Activated T-helper 2 cell treated with anti-CD3 and anti-CD28 coated beads, Interferon-gamma antibody, Interleukin-2, Interleukin-4, amounts not matched to agents 10 μg/mL and 5 μg/mL and 100 μg/mL, durations not matched to agents 14 hours and 24 hours and 36 hours (primary cell): Measurements from ENCODE around the gene UGGT1. TPM values are rescaled to one million over a fixed set of nuclear protein-coding genes. Genes with fewer than 3 reads are reported as not detected.

ENCODE experiments used
- DNase-seq: peaks from one replicate; pipeline ENCODE4 v3.0.0; 2021; ENCODE audit warnings: low spot score
- H3K27ac Mint-ChIP-seq: one replicate; pipeline ENCODE4 v1.8.0; 2021; ENCODE audit warnings: mixed read lengths
- H3K27me3 Mint-ChIP-seq: one replicate; pipeline ENCODE4 v1.8.0; 2021; ENCODE audit warnings: low read depth, mixed read lengths
- H3K36me3 Mint-ChIP-seq: one replicate; pipeline ENCODE4 v1.8.0; 2021; ENCODE audit warnings: low read depth, mixed read lengths
- H3K4me1 Mint-ChIP-seq: one replicate; pipeline ENCODE4 v1.8.0; 2021; ENCODE audit warnings: low read depth, mixed read lengths
- H3K4me3 Mint-ChIP-seq: one replicate; pipeline ENCODE4 v1.8.0; 2021; ENCODE audit warnings: low read depth, mild to moderate bottlenecking, moderate library complexity, mixed read lengths
- H3K9me3 Mint-ChIP-seq: one replicate; pipeline ENCODE4 v1.8.0; 2021; ENCODE audit warnings: mixed read lengths
- intact Hi-C: fragments of 100-400 bp; cut with micrococcal nuclease; formaldehyde crosslinking; loops from one replicate; pipeline ENCODE4 v1.15.1; 2023
- total RNA-seq: library from RNA; stranded (reverse); gene quantifications from 2 replicates; pipeline ENCODE4 v1.2.3, GENCODE V29; 2022

Gene UGGT1, protein sequence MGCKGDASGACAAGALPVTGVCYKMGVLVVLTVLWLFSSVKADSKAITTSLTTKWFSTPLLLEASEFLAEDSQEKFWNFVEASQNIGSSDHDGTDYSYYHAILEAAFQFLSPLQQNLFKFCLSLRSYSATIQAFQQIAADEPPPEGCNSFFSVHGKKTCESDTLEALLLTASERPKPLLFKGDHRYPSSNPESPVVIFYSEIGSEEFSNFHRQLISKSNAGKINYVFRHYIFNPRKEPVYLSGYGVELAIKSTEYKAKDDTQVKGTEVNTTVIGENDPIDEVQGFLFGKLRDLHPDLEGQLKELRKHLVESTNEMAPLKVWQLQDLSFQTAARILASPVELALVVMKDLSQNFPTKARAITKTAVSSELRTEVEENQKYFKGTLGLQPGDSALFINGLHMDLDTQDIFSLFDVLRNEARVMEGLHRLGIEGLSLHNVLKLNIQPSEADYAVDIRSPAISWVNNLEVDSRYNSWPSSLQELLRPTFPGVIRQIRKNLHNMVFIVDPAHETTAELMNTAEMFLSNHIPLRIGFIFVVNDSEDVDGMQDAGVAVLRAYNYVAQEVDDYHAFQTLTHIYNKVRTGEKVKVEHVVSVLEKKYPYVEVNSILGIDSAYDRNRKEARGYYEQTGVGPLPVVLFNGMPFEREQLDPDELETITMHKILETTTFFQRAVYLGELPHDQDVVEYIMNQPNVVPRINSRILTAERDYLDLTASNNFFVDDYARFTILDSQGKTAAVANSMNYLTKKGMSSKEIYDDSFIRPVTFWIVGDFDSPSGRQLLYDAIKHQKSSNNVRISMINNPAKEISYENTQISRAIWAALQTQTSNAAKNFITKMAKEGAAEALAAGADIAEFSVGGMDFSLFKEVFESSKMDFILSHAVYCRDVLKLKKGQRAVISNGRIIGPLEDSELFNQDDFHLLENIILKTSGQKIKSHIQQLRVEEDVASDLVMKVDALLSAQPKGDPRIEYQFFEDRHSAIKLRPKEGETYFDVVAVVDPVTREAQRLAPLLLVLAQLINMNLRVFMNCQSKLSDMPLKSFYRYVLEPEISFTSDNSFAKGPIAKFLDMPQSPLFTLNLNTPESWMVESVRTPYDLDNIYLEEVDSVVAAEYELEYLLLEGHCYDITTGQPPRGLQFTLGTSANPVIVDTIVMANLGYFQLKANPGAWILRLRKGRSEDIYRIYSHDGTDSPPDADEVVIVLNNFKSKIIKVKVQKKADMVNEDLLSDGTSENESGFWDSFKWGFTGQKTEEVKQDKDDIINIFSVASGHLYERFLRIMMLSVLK (N-terminal part only)
- total RNA-seq = 72.4 and 74.7 TPM in 2 replicates

DNA sequence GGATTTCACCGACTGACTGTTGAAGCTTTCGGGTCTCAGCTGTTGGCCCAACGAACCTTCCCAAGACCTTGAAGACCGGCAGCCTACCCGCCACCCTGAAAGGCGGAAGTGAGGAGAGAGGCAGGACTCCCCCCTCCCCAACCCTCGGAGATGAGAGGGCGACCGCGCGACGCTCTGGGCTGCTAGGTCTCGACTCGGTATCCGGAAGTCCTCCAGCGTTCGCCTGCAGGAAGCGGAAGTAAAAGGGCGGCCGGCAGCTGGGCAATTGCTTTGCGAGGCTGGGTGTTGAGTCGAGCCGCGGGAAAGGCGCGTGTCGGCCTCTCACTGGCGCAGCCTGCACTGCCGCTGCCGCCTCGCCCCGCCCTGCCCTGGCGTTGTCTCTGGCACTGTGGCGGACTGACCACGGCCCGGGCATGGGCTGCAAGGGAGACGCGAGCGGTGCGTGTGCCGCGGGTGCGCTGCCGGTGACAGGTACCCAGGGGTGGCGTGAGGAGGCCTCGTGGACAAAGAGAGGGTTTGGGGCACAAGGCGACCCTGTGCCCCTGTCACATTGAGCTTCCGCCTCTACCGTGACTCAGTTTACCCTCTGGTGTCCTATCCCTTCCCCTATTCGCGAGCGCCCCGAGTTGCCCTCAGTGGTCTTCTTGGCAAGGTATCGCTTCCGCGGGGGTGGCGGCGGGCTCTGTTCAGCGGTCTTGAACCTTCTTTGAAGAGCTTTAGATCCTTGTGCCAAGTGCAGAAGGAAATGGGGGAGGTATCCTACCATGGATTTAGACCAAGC lies at the start of gene UGGT1:
Gene UGGT1 (plus strand): TSS at position 256 of the 781 bp plus-strand sequence. CDS start 158 bp downstream, at position 414.
- Mint-ChIP-seq H3K4me3 (peak within 1 kb of the TSS; percentile 94), H3K9me3 (no peaks in the 10 kb centered on the region), H3K27me3 (no peaks in the 10 kb centered on the region), H3K27ac (peak within 1 kb of the TSS; percentile 92), H3K36me3 (peaks cover 27% of the 10 kb centered on the region), H3K4me1 (peaks cover 39% of the 10 kb centered on the region)
- intact Hi-C loops = loop anchor here (1.0 to 10.0 kb wide), 5 partner anchors 63 to 565 kb away; partner anchors contain the start of genes IWS1, POLR2D, SAP130 and SFT2D3
- DNase-seq = peak; percentile 93

DNA sequence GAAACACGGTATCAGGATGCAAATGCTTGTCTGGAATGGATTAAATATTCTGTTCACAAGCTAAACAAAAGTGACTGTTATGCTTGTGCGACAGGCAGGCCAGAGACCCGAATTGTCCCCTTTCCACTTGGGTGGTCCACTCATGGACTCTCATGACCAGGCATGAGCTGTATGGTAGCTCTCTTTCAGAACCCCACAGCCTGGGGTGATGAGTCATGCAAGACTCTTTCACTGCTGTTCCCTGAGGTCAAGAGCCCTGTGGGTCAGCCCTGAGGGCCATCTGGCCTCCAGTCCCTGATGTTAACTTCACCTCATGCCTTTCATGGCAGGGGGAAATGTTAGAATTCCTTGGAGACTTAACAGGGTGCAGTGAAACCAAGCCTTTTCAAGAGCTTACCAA lies 49.4 kb upstream of the UGGT1 start:
- intact Hi-C loops = no loop called here
- Mint-ChIP-seq H3K4me1 (no peaks in the 10 kb centered on the region), H3K4me3 (no peak overlapping the region), H3K27me3 (no peaks in the 10 kb centered on the region), H3K27ac (no peak overlapping the region), H3K36me3 (peaks cover 6% of the 10 kb centered on the region), H3K9me3 (peaks cover 42% of the 10 kb centered on the region)
- DNase-seq = no peak

DNA sequence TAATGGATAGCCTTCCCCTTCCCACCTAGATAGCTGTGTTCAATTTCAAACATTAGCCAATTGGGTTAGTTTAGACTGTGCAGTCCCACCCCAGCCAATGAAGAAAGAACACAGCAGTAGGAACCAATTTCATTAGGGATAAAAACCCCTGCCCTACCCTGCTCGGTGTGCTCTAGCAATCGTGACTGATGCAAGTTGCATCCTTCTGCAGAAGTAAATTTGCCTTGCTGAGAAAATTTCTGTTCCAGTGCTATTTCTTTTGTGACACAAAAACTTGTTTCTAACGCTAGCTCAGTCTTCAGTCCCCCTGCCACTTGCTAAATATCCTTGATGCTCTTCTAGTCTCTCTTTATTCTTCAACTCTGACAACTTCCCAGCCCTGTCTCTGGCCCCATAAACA lies 48.0 kb upstream of the UGGT1 start:
- H3K36me3 Mint-ChIP-seq = peaks cover 6% of the 10 kb centered on the region
- H3K4me3 Mint-ChIP-seq = no peak overlapping the region
- no peak for DNase-seq
- H3K27ac Mint-ChIP-seq = no peak overlapping the region
- intact Hi-C loops = no loop called here
- H3K4me1 Mint-ChIP-seq = no peaks in the 10 kb centered on the region
- peaks cover 37% of the 10 kb centered on the region for H3K9me3 Mint-ChIP-seq
- no peaks in the 10 kb centered on the region for H3K27me3 Mint-ChIP-seq

DNA sequence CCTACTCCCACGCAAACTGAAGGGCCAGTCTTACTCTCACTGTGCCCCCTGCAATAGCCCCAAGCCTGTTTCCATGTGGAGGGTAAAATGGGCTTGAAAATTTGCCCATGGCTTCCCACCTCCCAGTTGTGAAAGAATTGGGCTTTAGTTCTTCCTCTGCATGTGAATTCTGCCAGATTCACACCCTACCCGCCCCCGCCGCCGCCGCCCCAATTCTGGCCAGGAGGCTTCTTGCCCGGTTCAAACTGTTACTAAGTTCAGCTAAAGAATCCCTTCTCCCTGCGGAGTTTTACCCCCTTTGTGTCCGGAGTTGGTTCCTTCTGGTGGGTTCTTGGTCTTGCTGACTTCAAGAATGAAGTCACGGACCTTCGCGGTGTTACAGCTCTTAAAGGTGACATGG lies 37.7 kb upstream of the UGGT1 start:
- Mint-ChIP-seq H3K27me3 (peaks cover 24% of the 10 kb centered on the region), H3K4me3 (no peak overlapping the region), H3K9me3 (peaks cover 13% of the 10 kb centered on the region), H3K4me1 (no peaks in the 10 kb centered on the region), H3K27ac (no peak overlapping the region), H3K36me3 (no peaks in the 10 kb centered on the region)
- no peak for DNase-seq
- intact Hi-C loops = no loop called here

DNA sequence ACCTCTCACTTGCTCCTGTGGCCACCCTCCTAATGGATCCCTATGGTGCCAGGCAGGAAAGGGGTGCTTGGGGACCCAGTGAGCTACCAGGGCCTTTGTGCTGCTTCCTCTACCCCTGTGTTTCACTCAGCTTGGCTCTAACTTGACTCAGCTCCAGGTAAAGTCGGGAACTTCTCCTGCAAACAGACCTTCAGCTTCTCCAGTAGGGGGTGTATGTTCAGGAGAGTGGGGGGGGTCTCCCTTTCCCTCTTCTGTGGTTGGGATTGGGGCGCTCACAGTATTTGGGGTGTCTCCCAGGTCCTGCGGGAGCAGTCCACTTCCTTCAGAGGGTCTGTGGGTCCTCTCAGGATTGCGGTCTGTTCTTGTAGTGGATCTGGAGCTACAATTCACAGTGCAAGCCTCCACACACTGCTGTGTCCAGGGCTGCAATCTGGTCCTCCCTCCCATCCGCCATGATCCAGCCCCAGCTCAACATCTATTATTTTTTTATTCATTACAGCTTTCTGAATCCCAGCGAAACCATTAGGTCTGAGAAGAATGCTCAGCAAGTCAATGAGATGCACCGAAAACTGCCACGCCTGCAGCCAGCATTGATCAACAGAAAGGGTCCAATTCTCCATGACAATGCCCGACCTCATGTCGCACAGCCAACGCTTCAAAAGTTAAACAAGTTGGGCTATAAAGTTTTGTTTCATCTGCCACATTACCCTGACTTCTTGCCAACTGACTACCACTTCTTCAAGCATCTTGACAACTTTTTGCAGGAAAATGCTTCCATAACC lies 36.7 kb upstream of the UGGT1 start:
- Mint-ChIP-seq H3K9me3 (peaks cover 11% of the 10 kb centered on the region), H3K36me3 (no peaks in the 10 kb centered on the region), H3K27me3 (peaks cover 24% of the 10 kb centered on the region), H3K4me3 (no peak overlapping the region), H3K27ac (no peak overlapping the region), H3K4me1 (no peaks in the 10 kb centered on the region)
- intact Hi-C loops = no loop called here
- DNase-seq = no peak

DNA sequence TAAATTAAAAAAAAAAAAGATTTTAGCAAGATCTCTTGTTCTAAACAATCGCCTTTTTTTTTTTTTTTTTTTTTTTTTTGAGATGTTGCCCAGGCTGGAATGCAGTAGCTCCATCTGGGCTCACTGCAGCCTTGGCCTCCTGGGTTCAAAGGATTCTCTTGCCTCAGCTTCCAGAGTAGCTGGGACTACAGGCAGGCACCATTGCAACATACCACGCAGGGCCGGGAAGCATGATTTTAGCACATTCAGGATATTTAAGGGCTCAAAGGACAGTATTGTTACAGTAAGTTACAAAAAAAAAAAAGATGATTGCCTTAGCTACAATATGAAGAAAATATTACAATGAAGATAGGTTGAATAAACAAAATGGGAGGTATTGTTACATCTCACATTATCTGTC lies 33.7 kb upstream of the UGGT1 start:
- intact Hi-C loops = no loop called here
- no peaks in the 10 kb centered on the region for H3K36me3 Mint-ChIP-seq
- no peak overlapping the region for H3K27ac Mint-ChIP-seq
- DNase-seq = no peak
- H3K4me3 Mint-ChIP-seq = no peak overlapping the region
- no peaks in the 10 kb centered on the region for H3K9me3 Mint-ChIP-seq
- peaks cover 4% of the 10 kb centered on the region for H3K27me3 Mint-ChIP-seq
- no peaks in the 10 kb centered on the region for H3K4me1 Mint-ChIP-seq

DNA sequence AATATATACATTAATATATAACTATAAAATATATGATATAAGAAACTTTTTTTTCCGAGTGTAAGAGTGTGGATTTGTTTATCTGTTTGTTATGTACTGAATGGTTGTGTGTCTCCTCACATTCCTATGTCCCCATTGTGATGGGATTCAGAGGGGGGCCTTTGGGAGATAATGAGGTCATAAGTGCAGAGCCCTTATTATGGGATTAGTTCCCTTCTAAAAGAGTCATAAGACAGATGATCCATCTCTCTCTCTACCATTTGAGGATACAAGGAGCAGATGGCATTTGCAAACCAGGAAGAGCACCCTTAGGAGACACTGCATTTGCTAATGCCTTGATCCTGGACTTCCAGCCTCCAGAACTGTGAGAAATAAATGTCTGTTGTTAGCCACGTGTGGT lies 32.9 kb upstream of the UGGT1 start:
- H3K9me3 Mint-ChIP-seq = no peaks in the 10 kb centered on the region
- H3K4me1 Mint-ChIP-seq = no peaks in the 10 kb centered on the region
- no peak for DNase-seq
- H3K27me3 Mint-ChIP-seq = no peaks in the 10 kb centered on the region
- H3K36me3 Mint-ChIP-seq = no peaks in the 10 kb centered on the region
- no peak overlapping the region for H3K27ac Mint-ChIP-seq
- intact Hi-C loops = no loop called here
- no peak overlapping the region for H3K4me3 Mint-ChIP-seq

DNA sequence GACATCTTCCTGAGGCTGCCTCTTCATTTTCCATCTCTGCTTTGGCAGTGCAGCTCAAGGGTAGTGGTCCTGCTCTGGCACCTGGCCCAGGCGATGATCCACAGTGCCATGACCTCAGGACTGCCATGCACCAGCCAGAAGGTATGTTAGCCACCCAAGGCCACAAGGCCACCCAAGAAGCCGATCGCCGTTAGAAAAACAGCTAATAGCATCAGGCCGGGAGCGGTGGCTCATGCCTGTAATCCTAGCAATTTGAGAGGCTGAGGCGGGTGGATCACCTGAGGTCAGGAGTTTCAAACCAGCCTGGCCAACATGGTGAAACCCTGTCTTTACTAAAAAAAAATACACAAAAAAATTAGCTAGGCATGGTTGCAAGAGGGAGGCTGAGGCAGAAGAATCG lies 28.4 kb upstream of the UGGT1 start:
- H3K27me3 Mint-ChIP-seq = no peaks in the 10 kb centered on the region
- no peaks in the 10 kb centered on the region for H3K9me3 Mint-ChIP-seq
- DNase-seq = no peak
- intact Hi-C loops = no loop called here
- no peak overlapping the region for H3K27ac Mint-ChIP-seq
- no peaks in the 10 kb centered on the region for H3K4me1 Mint-ChIP-seq
- H3K36me3 Mint-ChIP-seq = no peaks in the 10 kb centered on the region
- no peak overlapping the region for H3K4me3 Mint-ChIP-seq

DNA sequence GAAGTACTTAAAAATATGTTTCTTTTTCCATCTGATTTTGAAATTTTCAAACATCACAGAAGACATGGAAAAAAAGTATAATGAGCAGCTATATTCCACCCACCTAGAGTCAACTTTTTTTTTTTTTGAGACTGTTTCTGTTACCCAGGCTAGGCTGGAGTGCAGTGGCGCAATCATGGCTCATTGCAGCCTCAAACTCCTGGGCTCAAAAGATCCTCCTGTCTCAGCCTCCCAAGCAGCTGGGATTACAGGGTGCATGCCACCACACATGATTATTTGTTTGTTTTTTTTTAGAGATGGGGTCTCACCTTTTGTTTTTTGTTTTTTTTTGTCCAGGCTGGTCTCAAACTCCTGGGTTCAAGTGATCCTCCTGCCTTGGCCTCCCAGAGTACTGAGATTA lies 26.6 kb upstream of the UGGT1 start:
- DNase-seq = no peak
- no peaks in the 10 kb centered on the region for H3K9me3 Mint-ChIP-seq
- H3K27me3 Mint-ChIP-seq = no peaks in the 10 kb centered on the region
- no peak overlapping the region for H3K4me3 Mint-ChIP-seq
- H3K27ac Mint-ChIP-seq = no peak overlapping the region
- no peaks in the 10 kb centered on the region for H3K4me1 Mint-ChIP-seq
- intact Hi-C loops = no loop called here
- H3K36me3 Mint-ChIP-seq = no peaks in the 10 kb centered on the region

DNA sequence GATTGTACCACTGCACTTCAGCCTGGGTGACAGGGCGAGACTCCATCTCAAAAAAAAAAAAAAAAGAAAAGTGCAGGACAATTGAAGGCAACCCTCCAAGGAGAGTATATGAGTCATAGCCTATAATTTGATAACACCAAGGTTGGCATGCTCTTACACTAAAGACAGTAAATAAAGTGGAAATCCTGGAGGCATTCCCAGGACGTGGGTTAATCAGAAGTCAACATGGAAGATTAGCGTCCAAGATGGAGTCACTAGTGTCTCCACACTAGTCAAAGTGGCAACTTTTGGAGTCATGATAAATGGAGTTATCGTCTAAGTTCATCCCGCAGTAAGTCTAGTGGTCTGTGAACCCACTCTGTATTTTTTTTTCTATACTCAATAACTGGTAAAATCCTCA lies 21.2 kb upstream of the UGGT1 start:
- no peaks in the 10 kb centered on the region for H3K4me1 Mint-ChIP-seq
- no peak for DNase-seq
- intact Hi-C loops = no loop called here

DNA sequence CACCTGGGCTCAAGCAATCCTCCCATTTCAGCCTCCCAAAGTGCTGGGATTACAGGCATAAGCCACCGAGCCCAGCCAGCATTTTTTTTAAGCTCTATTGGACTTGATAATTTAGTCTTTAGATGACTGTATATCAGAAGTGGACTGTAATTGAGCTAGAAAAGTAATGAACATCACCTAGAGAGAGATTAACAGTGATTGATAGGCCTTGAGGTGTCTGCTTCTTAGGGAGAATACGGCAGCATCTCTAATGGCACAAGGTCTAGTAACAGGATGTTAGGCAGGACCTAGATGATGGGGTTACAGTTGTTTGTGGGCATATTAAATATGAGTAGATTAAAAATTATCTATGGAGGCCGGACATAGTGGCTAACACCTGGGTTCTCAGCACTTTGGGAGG lies 17.7 kb upstream of the UGGT1 start:
- Mint-ChIP-seq H3K4me1 (no peaks in the 10 kb centered on the region), H3K27me3 (no peaks in the 10 kb centered on the region), H3K4me3 (no peak overlapping the region), H3K36me3 (no peaks in the 10 kb centered on the region), H3K9me3 (no peaks in the 10 kb centered on the region), H3K27ac (no peak overlapping the region)
- DNase-seq = no peak
- intact Hi-C loops = no loop called here

More for the DNA sequence above, 21.2 kb upstream of the UGGT1 start:
- H3K36me3 Mint-ChIP-seq = no peaks in the 10 kb centered on the region
- H3K27ac Mint-ChIP-seq = no peak overlapping the region
- no peaks in the 10 kb centered on the region for H3K27me3 Mint-ChIP-seq
- H3K9me3 Mint-ChIP-seq = no peaks in the 10 kb centered on the region
- H3K4me3 Mint-ChIP-seq = no peak overlapping the region
